ENCODE results near the gene DUSP10.

DNA sequence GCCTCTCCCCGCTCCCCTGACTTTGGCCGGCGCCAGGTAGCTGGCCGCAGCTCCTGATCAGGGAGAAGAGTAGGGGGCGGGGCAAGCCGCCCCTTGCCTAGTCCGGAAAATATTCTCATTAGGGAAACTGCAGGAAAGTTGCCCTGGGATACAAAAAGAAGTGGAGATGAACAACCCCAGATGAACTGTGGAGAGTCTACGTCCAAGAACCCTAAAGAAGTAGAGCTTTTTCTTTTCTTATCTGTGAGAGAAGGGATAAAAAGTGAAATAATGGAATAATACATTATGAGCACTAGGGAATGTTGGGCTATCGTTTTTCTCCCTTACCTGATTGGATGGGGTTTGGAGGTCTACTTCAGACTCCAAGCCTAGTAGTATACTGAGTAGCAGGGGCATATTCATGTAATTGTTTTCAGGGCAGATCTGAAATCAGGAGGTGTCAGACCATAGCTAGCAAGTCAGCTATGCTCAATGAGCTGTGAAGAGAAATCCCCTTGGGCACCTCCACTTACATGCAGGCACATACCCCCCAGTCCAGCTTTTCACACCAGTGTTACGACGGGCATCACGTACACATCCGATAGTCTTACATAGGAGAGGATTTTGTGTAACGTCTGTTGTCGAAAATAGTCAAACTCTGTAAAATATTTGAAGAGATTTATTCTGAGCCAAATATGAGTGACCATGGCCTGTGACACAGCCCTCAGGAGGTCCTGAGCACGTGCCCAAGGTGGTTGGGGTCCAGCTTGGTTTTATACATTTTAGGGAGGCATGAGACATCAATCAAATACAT lies 1.7 kb upstream of the DUSP10 start:
- TF ChIP-seq CTCF (IDR thresholded peaks at IDR 0.05) (no peak), POLR2A (IDR thresholded peaks at IDR 0.05) (no peak)

Measured in Peyer's patch (tissue), 4 donors.